Panc1 (cell line): ENCODE results near the gene MFAP5.

Experiments used
- CTCF ChIP-seq: fragments of 450-650 bp; IDR thresholded peaks from 2 replicates; pipeline ENCODE4 v1.5.1; 2017; ENCODE audit warnings: mild to moderate bottlenecking
- POLR2AphosphoS5 ChIP-seq: IDR thresholded peaks from 2 replicates; pipeline ENCODE4 v1.6.1; 2012; ENCODE audit warnings: mild to moderate bottlenecking, low read depth, low read length, moderate library complexity
- REST ChIP-seq, 2 experiments: IDR thresholded peaks; 2 replicates each; pipeline ENCODE4 v1.6.1; 2011 to 2012; ENCODE audit warnings: low read depth in 2 of 2, control low read depth in 1 of 2, low read length in 1 of 2, mild to moderate bottlenecking in 1 of 2, moderate library complexity in 1 of 2; ENCODE audit not compliant: insufficient read depth in 1 of 2
- SIN3A ChIP-seq: IDR thresholded peaks from 2 replicates; pipeline ENCODE4 v1.6.1; 2012; ENCODE audit warnings: low read depth, mild to moderate bottlenecking, low read length, moderate library complexity, borderline replicate concordance; ENCODE audit not compliant: insufficient read depth
- TCF7L2 ChIP-seq: IDR thresholded peaks from 2 replicates; pipeline ENCODE4 v1.6.1; 2011; ENCODE audit warnings: mild to moderate bottlenecking, low read depth, low read length, inconsistent platforms

- no peak for TF ChIP-seq CTCF
- TF ChIP-seq POLR2AphosphoS5: no peak
- TF ChIP-seq SIN3A: no peak
- no peak for TF ChIP-seq REST (IDR thresholded peaks at IDR 0.05; ENCODE audit: insufficient read depth in 1 of 2, low read depth in 2 of 2, low read length in 1 of 2)
- TF ChIP-seq TCF7L2: no peak
These were observed 26.0 kb downstream of the MFAP5 start for GRCh38 chr12:8636581-8636980.
